ENCODE measurements around the gene BLMH.

GRCh38 chr17:30321314-30321713, 29.6 kb upstream of the BLMH start:
- TF ChIP-seq POLR2A (IDR thresholded peaks at IDR 0.05) (no peak), CTCF (IDR thresholded peaks at IDR 0.05) (no peak)

Data from thyroid gland (tissue), 4 donors.